Measurements from ENCODE around the gene ZNF462. TPM values are rescaled to one million over a fixed set of nuclear protein-coding genes. Genes with fewer than 3 reads are reported as not detected.
A peak's percentile ranks its signal among the peaks of the same experiment; 100 is the strongest.

The ZNF462 gene
- total RNA-seq, 1 donor from 2014 or later = 103 TPM

GRCh38 chr9:106864373-106865143 is 1.6 kb downstream of the ZNF462 start:
- Mint-ChIP-seq H3K4me1 (ENCODE audit: low read depth) (peaks cover 57% of the 10 kb centered on the region), H3K27ac (peak overlapping the region; percentile 94), H3K9me3 (ENCODE audit: low read depth) (no peaks in the 10 kb centered on the region), H3K4me3 (ENCODE audit: low read depth) (peak overlapping the region; percentile 98), H3K36me3 (ENCODE audit: insufficient read depth) (peaks cover 8% of the 10 kb centered on the region), H3K27me3 (peaks cover 9% of the 10 kb centered on the region)
- no peak for TF ChIP-seq CTCF (IDR thresholded peaks at IDR 0.05; ENCODE audit: unreplicated experiment)
- DNase-seq (ENCODE audit: low spot score, unreplicated experiment) = no peak

GRCh38 chr9:106866243-106866642 is 3.3 kb downstream of the ZNF462 start:
- Mint-ChIP-seq H3K27me3 (no peaks in the 10 kb centered on the region), H3K27ac (no peak overlapping the region)
- no peak for TF ChIP-seq CTCF (IDR thresholded peaks at IDR 0.05; ENCODE audit: unreplicated experiment)

GRCh38 chr9:106867286-106867685 is 4.3 kb downstream of the ZNF462 start:
- peaks cover 56% of the 10 kb centered on the region for H3K4me1 Mint-ChIP-seq (ENCODE audit: low read depth)
- no peaks in the 10 kb centered on the region for H3K9me3 Mint-ChIP-seq (ENCODE audit: low read depth)
- no peak overlapping the region for H3K27ac Mint-ChIP-seq
- H3K27me3 Mint-ChIP-seq = no peaks in the 10 kb centered on the region
- no peak for TF ChIP-seq CTCF (IDR thresholded peaks at IDR 0.05; ENCODE audit: unreplicated experiment)
- H3K36me3 Mint-ChIP-seq (ENCODE audit: insufficient read depth) = peaks cover 8% of the 10 kb centered on the region
- H3K4me3 Mint-ChIP-seq (ENCODE audit: low read depth) = no peak overlapping the region
- no peak for DNase-seq (ENCODE audit: low spot score, unreplicated experiment)

More at GRCh38 chr9:106866243-106866642, 3.3 kb downstream of the ZNF462 start:
- no peak for DNase-seq (ENCODE audit: low spot score, unreplicated experiment)
- peaks cover 8% of the 10 kb centered on the region for H3K36me3 Mint-ChIP-seq (ENCODE audit: insufficient read depth)
- H3K4me3 Mint-ChIP-seq (ENCODE audit: low read depth) = no peak overlapping the region
- H3K4me1 Mint-ChIP-seq (ENCODE audit: low read depth) = peaks cover 60% of the 10 kb centered on the region
- H3K9me3 Mint-ChIP-seq (ENCODE audit: low read depth) = no peaks in the 10 kb centered on the region

GRCh38 chr9:106868087-106868486 is 5.1 kb downstream of the ZNF462 start:
- Mint-ChIP-seq H3K27me3 (no peaks in the 10 kb centered on the region), H3K4me3 (ENCODE audit: low read depth) (no peak overlapping the region), H3K9me3 (ENCODE audit: low read depth) (no peaks in the 10 kb centered on the region), H3K27ac (peak overlapping the region; percentile 14), H3K4me1 (ENCODE audit: low read depth) (peaks cover 54% of the 10 kb centered on the region), H3K36me3 (ENCODE audit: insufficient read depth) (peaks cover 8% of the 10 kb centered on the region)
- no peak for TF ChIP-seq CTCF (IDR thresholded peaks at IDR 0.05; ENCODE audit: unreplicated experiment)
- DNase-seq (ENCODE audit: low spot score, unreplicated experiment) = no peak

GRCh38 chr9:106868565-106868964 is 5.6 kb downstream of the ZNF462 start:
- H3K27me3 Mint-ChIP-seq = no peaks in the 10 kb centered on the region
- no peak overlapping the region for H3K4me3 Mint-ChIP-seq (ENCODE audit: low read depth)
- peaks cover 8% of the 10 kb centered on the region for H3K36me3 Mint-ChIP-seq (ENCODE audit: insufficient read depth)
- TF ChIP-seq CTCF (IDR thresholded peaks at IDR 0.05; ENCODE audit: unreplicated experiment) = no peak
- H3K4me1 Mint-ChIP-seq (ENCODE audit: low read depth) = peaks cover 54% of the 10 kb centered on the region
- no peak overlapping the region for H3K27ac Mint-ChIP-seq
- DNase-seq (ENCODE audit: low spot score, unreplicated experiment) = no peak
- H3K9me3 Mint-ChIP-seq (ENCODE audit: low read depth) = no peaks in the 10 kb centered on the region

Data from progenitor cell of endocrine pancreas (in vitro differentiated cells).